HUES64 (cell line): ENCODE data around the gene METAP1D.

Experiments
- H3K27ac ChIP-seq: 2 replicates; pipeline ENCODE4 v1.7.0; 2013; ENCODE audit warnings: low read depth, low read length, inconsistent platforms
- H3K27me3 ChIP-seq: 2 replicates; pipeline ENCODE4 v1.6.1; 2013; ENCODE audit warnings: mild to moderate bottlenecking, low read length; ENCODE audit not compliant: insufficient read depth
- H3K36me3 ChIP-seq: 2 replicates; pipeline ENCODE4 v1.6.1; 2013; ENCODE audit warnings: mild to moderate bottlenecking, low read length; ENCODE audit not compliant: insufficient read depth
- H3K4me1 ChIP-seq: 2 replicates; pipeline ENCODE4 v1.6.1; 2013; ENCODE audit warnings: mild to moderate bottlenecking, low read length, moderate library complexity; ENCODE audit not compliant: insufficient read depth
- H3K4me3 ChIP-seq: 2 replicates; pipeline ENCODE4 v1.5.1; 2013; ENCODE audit warnings: mild to moderate bottlenecking, low read length, moderate library complexity
- H3K9ac ChIP-seq: 2 replicates; pipeline ENCODE4 v1.6.1; 2013; ENCODE audit warnings: mild to moderate bottlenecking, low read depth, low read length
- H3K9me3 ChIP-seq: 2 replicates; pipeline ENCODE4 v1.6.1; 2013; ENCODE audit warnings: low read depth, low read length; ENCODE audit not compliant: insufficient read depth
- WGBS: fragments of 150-250, 120-280 bp; methylation state at CpG from one replicate; pipeline ENCODE4 v1.1.7; 2013; ENCODE audit warnings: missing lambda C conversion rate; 5-methylcytosine and 5-hydroxymethylcytosine counted together

METAP1D gene

DNA sequence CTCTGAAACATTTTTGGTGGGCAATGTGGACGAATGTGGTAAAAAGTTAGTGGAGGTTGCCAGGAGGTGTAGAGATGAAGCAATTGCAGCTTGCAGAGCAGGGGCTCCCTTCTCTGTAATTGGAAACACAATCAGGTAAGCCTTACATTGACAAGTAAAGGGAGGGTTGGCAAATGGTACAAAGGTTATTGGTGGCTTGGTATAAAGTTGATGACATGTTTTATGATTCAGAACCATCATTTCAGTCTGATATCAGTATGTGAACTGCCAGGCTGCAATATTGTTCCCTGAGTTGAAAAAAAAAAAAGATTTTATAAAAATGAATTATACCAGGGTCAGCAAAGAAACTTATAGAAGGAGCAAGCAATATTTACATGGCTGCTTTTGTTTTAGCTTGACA is 71.2 kb downstream of the METAP1D start:
- H3K27ac ChIP-seq = no peak overlapping the region
- H3K9ac ChIP-seq = no peak overlapping the region
- 71% methylated on average over 1 of the region's 1 CpG for WGBS
- no peaks in the 10 kb centered on the region for H3K36me3 ChIP-seq
- H3K27me3 ChIP-seq = peaks cover 11% of the 10 kb centered on the region; the same call in 1 of the 2 replicates
- 0 out of 2 replicates have a peak, but pooled peaks cover 5% of the 10 kb centered on the region for H3K4me1 ChIP-seq
- no peak overlapping the region for H3K4me3 ChIP-seq
- no peaks in the 10 kb centered on the region for H3K9me3 ChIP-seq

DNA sequence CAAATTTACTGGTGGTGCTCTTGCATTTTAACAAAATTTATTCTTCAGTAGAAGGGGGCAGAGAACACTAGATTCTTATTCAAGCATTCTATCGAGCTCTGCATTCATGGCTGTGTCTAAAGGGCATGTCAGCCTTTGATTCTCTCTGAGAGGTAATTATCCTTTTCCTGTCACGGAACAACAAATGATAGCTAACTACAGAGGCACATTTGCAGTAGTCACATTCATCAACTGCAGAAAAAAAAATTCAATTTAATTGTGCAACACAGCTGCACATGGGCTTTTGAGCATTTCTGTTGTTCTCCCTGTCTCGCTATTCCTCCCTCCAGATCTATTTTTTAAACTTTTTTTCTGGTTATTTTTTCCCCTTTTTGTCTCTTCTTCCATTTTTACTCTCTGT is 72.5 kb downstream of the METAP1D start:
- Histone ChIP-seq H3K36me3 (no peaks in the 10 kb centered on the region), H3K27ac (no peak overlapping the region), H3K9me3 (no peaks in the 10 kb centered on the region), H3K4me1 (0 out of 2 replicates have a peak, but pooled peaks cover 5% of the 10 kb centered on the region), H3K27me3 (peaks cover 25% of the 10 kb centered on the region), H3K4me3 (no peak overlapping the region), H3K9ac (no peak overlapping the region)
- 84% methylated on average over 3 of the region's 3 CpGs for WGBS

DNA sequence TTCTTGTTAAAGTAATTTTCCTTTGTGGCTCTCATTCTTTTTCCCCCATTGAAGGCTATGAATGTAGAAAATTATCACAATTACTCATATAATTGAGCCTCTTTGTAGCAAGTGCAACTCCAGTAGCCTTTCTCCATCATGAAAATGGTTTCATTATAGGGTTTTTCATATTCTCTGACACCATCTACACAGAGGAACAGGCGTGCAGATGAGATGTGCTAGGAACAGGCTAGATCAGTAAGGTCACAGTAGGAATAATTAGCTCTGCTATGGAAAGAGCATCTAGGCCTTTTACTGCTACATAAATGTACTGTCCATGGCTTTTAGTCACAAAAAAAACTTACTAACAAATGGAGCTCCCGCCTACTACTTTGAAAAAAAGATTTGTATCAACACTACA is 73.0 kb downstream of the METAP1D start:
- Histone ChIP-seq H3K27me3 (peaks cover 29% of the 10 kb centered on the region), H3K9me3 (no peaks in the 10 kb centered on the region), H3K9ac (no peak overlapping the region), H3K36me3 (no peaks in the 10 kb centered on the region), H3K4me1 (0 out of 2 replicates have a peak, but pooled peaks cover 5% of the 10 kb centered on the region), H3K4me3 (no peak overlapping the region), H3K27ac (no peak overlapping the region)
- WGBS = 94% methylated on average over 1 of the region's 2 CpGs

DNA sequence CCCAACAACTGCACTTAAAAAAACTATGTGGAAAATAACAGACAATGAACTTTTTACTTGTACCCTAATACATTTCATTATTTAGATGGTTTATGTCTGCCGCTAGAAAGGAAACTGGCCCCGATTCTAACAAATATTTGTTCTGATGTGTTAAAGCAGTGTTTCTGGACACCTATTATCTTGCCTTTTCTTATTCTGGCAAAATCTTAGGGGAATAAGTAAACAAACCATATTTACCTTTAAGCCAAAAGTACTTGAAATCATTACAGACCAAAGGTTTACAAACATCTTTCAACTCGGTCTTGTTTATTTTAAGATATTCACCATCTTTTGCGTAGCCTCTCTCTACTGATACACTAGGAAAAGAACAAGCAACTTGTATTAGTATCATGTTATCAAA is 73.8 kb downstream of the METAP1D start:
- H3K27me3 ChIP-seq = peaks cover 37% of the 10 kb centered on the region
- H3K4me1 ChIP-seq = 0 out of 2 replicates have a peak, but pooled peaks cover 5% of the 10 kb centered on the region
- H3K36me3 ChIP-seq = no peaks in the 10 kb centered on the region
- no peak overlapping the region for H3K27ac ChIP-seq
- no peak overlapping the region for H3K9ac ChIP-seq
- H3K4me3 ChIP-seq = no peak overlapping the region
- WGBS = 88% methylated on average over 2 of the region's 4 CpGs
- no peaks in the 10 kb centered on the region for H3K9me3 ChIP-seq

DNA sequence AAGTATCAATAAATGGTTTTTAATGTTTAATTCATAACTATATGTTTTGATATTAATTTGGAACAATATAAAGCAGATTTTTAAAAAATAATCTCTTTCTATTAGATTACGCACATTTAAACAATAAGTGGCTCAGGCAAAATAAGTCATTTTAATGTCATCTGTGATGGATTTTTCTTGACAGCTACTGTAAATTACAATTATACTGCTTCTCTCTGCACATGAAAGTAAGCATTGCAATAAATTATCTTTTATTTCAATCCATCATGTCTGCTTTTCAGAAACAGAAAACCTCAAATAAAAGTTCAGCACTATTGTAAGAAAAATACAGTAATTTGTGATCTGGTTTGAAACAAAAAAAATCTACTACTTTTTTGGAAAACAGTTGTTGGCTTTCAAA is 74.5 kb downstream of the METAP1D start:
- H3K27me3 ChIP-seq = peaks cover 44% of the 10 kb centered on the region
- no peak overlapping the region for H3K27ac ChIP-seq
- no peak overlapping the region for H3K4me3 ChIP-seq
- no peak overlapping the region for H3K9ac ChIP-seq
- 100% methylated on average over 1 of the region's 1 CpG for WGBS
- H3K9me3 ChIP-seq = no peaks in the 10 kb centered on the region
- H3K36me3 ChIP-seq = no peaks in the 10 kb centered on the region
- 0 out of 2 replicates have a peak, but pooled peaks cover 6% of the 10 kb centered on the region for H3K4me1 ChIP-seq

DNA sequence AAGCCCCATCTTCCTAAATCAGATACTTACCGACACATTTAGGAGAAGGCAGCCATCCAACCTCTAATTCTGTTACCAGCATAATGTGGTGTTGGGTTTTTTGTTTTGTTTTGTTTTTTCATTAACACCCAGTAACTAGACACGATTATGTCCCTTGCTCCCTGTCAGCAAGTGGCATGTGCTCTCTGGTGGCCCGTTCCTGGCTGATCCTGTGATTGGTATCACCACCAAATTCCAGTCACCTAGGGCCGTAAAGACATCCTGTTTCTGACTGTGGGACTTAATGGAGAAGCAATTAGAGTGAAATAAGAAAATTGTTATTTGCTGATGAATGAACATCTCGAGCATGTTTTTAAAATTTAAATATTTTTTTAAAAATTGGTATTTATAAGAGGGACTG is 79.7 kb downstream of the METAP1D start:
- H3K4me1 ChIP-seq = peaks cover 25% of the 10 kb centered on the region
- no peak overlapping the region for H3K4me3 ChIP-seq
- peaks cover 96% of the 10 kb centered on the region for H3K27me3 ChIP-seq
- H3K9me3 ChIP-seq = no peaks in the 10 kb centered on the region
- WGBS = 65% methylated on average over 4 of the region's 5 CpGs
- no peaks in the 10 kb centered on the region for H3K36me3 ChIP-seq
- no peak overlapping the region for H3K9ac ChIP-seq
- H3K27ac ChIP-seq = no peak overlapping the region

DNA sequence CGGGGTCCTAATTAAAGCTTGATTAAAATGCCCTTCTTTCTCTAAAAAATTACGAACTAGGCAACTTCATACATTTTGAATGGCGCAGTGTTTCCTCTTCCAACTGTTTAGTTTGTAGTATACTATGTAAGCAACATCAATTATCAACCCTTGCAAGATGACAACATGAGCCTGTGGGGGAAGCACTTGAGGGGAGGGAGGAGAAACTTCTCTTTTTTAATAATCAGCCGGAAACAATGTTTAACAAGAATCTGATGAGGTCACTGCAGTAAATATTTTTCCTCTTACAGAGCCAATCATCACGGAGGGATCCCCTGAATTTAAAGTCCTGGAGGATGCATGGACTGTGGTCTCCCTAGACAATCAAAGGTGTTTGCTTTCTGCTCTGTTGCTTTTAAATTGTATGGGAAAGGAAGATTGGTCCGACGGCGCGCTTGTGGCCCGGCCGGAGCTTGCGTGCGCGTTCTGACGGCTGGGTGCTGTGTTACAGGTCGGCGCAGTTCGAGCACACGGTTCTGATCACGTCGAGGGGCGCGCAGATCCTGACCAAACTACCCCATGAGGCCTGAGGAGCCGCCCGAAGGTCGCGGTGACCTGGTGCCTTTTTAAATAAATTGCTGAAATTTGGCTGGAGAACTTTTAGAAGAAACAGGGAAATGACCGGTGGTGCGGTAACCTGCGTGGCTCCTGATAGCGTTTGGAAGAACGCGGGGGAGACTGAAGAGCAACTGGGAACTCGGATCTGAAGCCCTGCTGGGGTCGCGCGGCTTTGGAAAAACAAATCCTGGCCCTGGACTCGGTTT is 80.3 kb downstream of the METAP1D start:
- no peaks in the 10 kb centered on the region for H3K9me3 ChIP-seq
- peaks cover 25% of the 10 kb centered on the region for H3K4me1 ChIP-seq
- no peak overlapping the region for H3K27ac ChIP-seq
- H3K36me3 ChIP-seq = no peaks in the 10 kb centered on the region
- WGBS = 8% methylated on average over 37 of the region's 38 CpGs
- H3K9ac ChIP-seq = no peak overlapping the region
- peak overlapping the region; percentile 19; the same call in 1 of the 2 replicates for H3K4me3 ChIP-seq
- H3K27me3 ChIP-seq = peaks cover 100% of the 10 kb centered on the region

DNA sequence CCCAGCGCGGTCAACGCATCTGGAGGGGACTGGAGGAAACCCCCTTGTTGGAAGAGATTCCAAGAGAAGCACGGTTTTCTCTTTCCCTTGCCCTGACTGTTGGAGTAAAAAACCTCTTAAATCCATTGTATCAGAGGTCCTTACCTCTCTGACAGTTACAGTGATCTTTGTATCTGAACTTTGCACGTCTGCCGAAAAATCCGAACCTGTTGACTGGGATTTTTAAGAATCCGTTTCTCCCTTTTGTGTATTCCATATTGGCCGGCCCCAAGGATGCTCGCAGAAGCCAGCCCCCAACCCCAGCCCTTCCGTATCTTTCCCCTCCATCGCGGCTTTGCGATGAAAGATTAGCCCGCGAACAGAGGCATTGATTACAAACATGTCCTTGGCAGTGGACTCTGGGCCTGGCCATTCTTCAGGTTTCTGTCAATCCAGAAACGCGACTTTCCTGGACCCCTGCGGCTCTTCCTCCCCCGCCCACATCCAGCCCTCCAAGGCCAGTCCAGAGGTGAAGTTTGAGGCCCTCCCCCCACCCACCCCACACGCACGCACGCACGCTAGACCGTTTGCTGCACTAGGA is 81.0 kb downstream of the METAP1D start:
- Histone ChIP-seq H3K9me3 (no peaks in the 10 kb centered on the region), H3K27ac (no peak overlapping the region), H3K4me3 (peak overlapping the region; percentile 19; the same call in 1 of the 2 replicates), H3K27me3 (peaks cover 100% of the 10 kb centered on the region), H3K36me3 (no peaks in the 10 kb centered on the region), H3K4me1 (peaks cover 25% of the 10 kb centered on the region), H3K9ac (no peak overlapping the region)
- WGBS = 2% methylated on average over 25 of the region's 25 CpGs

DNA sequence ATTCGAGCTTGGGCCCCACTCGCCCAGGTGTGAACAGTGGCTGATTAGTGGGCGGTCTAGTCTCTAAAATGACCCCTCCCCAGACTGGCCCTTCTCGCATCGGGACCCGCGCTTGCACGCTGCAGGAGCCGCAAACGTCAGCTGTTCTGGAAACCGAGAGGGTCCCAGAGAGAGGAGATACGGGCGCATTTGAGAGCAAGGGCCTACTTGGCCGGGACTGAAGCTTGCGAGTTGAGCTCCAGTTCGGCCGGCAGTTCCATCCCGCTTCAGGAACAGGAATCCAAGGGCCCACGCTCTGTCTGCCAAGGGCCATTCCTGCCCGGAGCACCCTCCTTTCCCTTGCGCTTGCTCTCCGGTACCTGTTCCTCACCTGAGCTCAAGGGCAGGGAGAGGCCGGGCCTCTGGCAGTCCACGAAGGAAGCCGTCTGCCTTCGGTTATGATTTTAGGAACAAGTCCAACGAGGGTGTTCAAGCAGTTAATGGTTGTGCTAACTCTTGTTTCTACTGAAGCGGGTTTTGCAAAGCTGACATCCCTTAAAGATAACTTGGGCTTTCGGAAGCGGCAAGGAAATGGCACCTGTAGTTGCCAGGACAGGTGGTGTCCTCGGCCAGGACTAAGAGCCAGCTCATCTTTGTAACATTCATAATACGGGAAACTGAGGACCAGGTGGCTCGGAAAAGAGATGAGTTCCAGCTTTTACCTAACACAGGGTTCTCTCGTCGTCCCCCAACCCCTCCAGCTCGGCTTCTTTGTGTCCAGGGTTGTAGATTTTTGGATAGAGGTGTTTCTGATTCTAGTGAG is 81.7 kb downstream of the METAP1D start:
- peaks cover 100% of the 10 kb centered on the region for H3K27me3 ChIP-seq
- no peak overlapping the region for H3K9ac ChIP-seq
- no peak overlapping the region for H3K4me3 ChIP-seq
- no peaks in the 10 kb centered on the region for H3K36me3 ChIP-seq
- no peaks in the 10 kb centered on the region for H3K9me3 ChIP-seq
- peaks cover 29% of the 10 kb centered on the region for H3K4me1 ChIP-seq
- 6% methylated on average over 34 of the region's 36 CpGs for WGBS
- H3K27ac ChIP-seq = no peak overlapping the region

DNA sequence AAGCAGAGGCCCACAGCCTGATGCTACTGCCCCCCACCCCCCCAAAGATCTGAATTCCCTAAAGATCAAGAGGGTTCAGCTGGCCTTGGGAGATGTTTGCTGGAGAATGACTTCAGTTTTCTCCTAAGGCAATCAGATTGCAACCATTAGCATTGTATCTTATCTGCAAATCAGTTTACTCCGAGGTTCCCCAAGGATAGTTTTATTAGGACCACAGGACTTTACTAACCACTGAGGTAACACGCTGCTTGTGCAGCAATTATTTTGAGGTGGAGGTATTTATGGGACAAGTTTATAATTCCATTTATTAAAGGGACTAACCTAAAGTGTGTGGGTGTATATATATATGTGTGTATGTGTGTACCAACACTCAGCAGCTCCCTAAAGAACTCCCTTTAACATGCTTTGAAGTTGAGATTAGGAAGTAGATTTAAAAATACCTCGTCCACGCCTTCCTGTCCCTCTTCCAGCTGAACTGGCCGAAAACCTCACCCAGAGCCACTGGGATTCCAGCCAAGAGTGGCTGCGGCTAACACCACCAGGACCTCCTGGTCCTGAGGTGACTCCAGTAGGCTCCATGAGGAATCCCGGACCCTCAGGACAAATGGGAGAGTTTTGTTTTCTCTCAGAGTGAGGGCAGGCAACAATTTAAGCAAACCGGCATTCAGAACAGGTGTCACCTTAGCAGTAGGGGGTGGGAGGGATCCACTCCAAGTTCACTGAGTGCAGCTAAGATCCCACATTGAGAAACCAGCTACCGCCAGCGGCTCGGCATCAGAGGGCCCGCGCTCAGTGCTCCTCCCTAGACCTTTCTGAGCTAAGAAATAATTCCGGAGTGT is 82.6 kb downstream of the METAP1D start:
- no peak overlapping the region for H3K9ac ChIP-seq
- H3K27me3 ChIP-seq = peaks cover 100% of the 10 kb centered on the region
- 7% methylated on average over 14 of the region's 14 CpGs for WGBS
- no peaks in the 10 kb centered on the region for H3K9me3 ChIP-seq
- H3K36me3 ChIP-seq = no peaks in the 10 kb centered on the region
- no peak overlapping the region for H3K27ac ChIP-seq
- no peak overlapping the region for H3K4me3 ChIP-seq
- H3K4me1 ChIP-seq = peaks cover 37% of the 10 kb centered on the region
